GM21360 (cell line): Measurements from ENCODE around the gene OR13G1.
"Not testable (repeated sequence)": the region's sequence is repeated elsewhere in the genome, so short reads cannot be mapped to it uniquely, and the experiment has no call there.

Experiments
- ATAC-seq: cut with Tn5 transposase; IDR thresholded peaks from one replicate; pipeline ENCODE4 v1.9.1; 2021; ENCODE audit warnings: mild to moderate bottlenecking, moderate library complexity; ENCODE audit not compliant: unreplicated experiment

Gene OR13G1

GRCh38 chr1:247679639-247680038 is at the start of gene OR13G1:
Gene OR13G1, minus strand, starts transcription at chr1:247679739. Its CDS starts 6,698 bp downstream, at chr1:247673041.
- no peak for ATAC-seq

GRCh38 chr1:247721222-247721621 is 41.7 kb upstream of the OR13G1 start:
- ATAC-seq, result no peak

GRCh38 chr1:247716546-247716945 is 37.0 kb upstream of the OR13G1 start, which contains the start of gene OR6F1:
Gene OR6F1, minus strand, starts transcription at chr1:247716646. Its CDS starts 3,891 bp downstream, at chr1:247712755.
- ATAC-seq, result no peak

- ATAC-seq, result no peak
Measured at GRCh38 chr1:247713753-247714152, 34.2 kb upstream of the OR13G1 start.

GRCh38 chr1:247710681-247711080 is 31.1 kb upstream of the OR13G1 start:
- not testable (repeated sequence) for ATAC-seq

GRCh38 chr1:247701338-247701737 is 21.8 kb upstream of the OR13G1 start:
- no peak for ATAC-seq

- peak; percentile 98 for ATAC-seq
Measured at GRCh38 chr1:247681288-247681897, 1.9 kb upstream of the OR13G1 start.

GRCh38 chr1:247680171-247680570 is 632 bp upstream of the OR13G1 start:
- ATAC-seq, result no peak

GRCh38 chr1:247669225-247669624 is 10.3 kb downstream of the OR13G1 start:
- no peak for ATAC-seq

- no peak for ATAC-seq
Measured at GRCh38 chr1:247656221-247656875, 23.2 kb downstream of the OR13G1 start.

- no peak for ATAC-seq
Measured at GRCh38 chr1:247653040-247653439, 26.5 kb downstream of the OR13G1 start.

GRCh38 chr1:247647864-247648263 is 31.7 kb downstream of the OR13G1 start:
- no peak for ATAC-seq

- no peak for ATAC-seq
Measured at GRCh38 chr1:247646867-247647266, 32.7 kb downstream of the OR13G1 start.

GRCh38 chr1:247642742-247643141 is 36.8 kb downstream of the OR13G1 start:
- ATAC-seq, result no peak

GRCh38 chr1:247639381-247639981 is 40.1 kb downstream of the OR13G1 start:
- ATAC-seq, result no peak

- ATAC-seq, result no peak
Measured at GRCh38 chr1:247638781-247639180, 40.8 kb downstream of the OR13G1 start.

- ATAC-seq, result no peak
Measured at GRCh38 chr1:247638011-247638410, 41.5 kb downstream of the OR13G1 start.

- no peak for ATAC-seq
Measured at GRCh38 chr1:247627951-247628350, 51.6 kb downstream of the OR13G1 start.
